ENCODE results near the gene TRIM71. TPM values are rescaled to one million over a fixed set of nuclear protein-coding genes. Genes with fewer than 3 reads are reported as not detected.

TRIM71 gene
- total RNA-seq = not detected in 2 replicates

DNA sequence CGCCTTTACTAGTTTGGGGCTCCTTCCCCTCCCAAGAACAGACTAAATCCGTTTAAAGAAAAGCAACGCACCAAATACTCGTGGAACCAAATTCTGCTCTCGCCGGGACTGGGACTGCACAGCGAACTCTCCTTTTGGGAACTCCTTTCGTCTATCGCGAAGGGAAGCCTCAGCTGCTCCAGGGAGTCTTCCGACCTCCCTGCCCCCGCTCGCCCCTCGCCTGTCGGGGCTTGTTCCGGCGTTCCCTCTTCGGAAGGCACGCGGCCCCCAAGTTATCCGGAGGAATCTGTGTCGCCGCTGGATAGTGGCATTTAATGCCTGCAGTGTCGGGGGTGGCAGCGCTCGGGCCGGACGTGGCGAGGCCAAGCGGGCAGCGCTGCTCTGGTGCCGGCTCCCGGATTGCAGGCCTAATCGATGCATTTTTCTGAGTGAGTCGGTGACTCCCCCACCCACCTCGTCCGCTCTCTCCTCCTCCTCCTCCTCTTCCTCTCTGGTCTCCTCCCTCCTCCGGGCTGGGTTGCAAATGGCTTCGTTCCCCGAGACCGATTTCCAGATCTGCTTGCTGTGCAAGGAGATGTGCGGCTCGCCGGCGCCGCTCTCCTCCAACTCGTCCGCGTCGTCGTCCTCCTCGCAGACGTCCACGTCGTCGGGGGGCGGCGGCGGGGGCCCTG, at the start of gene TRIM71:
TRIM71 (plus strand) TSS at position 440 of the 671 bp plus-strand sequence; CDS start at position 524, 84 bp downstream.

Other genes starting within 250 kb of the TRIM71 start
- 39.0 and 43.3 TPM in 2 replicates for gene DYNC1LI1, start 247.1 kb upstream of the TRIM71 start, total RNA-seq
- 28.5 and 32.8 TPM in 2 replicates for gene CNOT10, start 132.8 kb upstream of the TRIM71 start, total RNA-seq
- 0.09 TPM in 2 replicates for gene CCR4, start 133.6 kb downstream of the TRIM71 start, total RNA-seq

Measured in endothelial cell of coronary artery (primary cell).